Erythroblast (primary cell): ENCODE data around the gene ASMTL.

Experiments used
- GATA1 ChIP-seq: IDR thresholded peaks from 2 replicates; pipeline ENCODE4 v1.6.1; 2011; ENCODE audit warnings: low read depth, mild to moderate bottlenecking, control low read depth, low read length, moderate library complexity
- POLR2A ChIP-seq: IDR thresholded peaks from 2 replicates; pipeline ENCODE4 v1.6.1; 2011; ENCODE audit warnings: mild to moderate bottlenecking, low read length

- TF ChIP-seq POLR2A (no peak), GATA1 (no peak)
These were observed 54.0 kb downstream of the ASMTL start for GRCh38 chrX:1398431-1399340.
